Measurements from ENCODE around the gene MN1. TPM values are rescaled to one million over a fixed set of nuclear protein-coding genes. Genes with fewer than 3 reads are reported as not detected.

Gene MN1
- total RNA-seq, 2 experiments from 2014 or later = 0.28 to 0.30 TPM

DNA sequence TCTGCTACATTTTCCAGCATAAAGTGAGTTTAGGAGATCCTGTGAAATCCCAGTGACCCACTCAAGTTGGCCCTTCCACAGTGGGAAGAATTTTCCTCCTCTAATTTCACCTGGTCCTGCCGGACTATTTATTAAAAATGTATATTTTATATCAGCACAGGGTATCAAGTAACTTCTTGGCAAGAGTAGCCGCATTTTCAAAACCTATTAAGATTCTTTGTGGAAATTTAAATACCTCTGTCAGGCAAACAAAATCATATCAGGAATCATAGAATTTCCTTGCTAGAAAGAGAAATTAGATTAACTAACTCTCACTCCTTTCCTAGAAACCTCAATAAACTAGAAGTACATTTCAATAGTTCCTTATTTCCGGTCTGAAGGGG, 9.7 kb downstream of the MN1 start:
- DNase-seq (no peak), ATAC-seq (ENCODE audit: low read depth) (no peak)
- Mint-ChIP-seq H3K36me3 (no peaks in the 10 kb centered on the region), H3K27me3 (no peaks in the 10 kb centered on the region), H3K9me3 (no peaks in the 10 kb centered on the region), H3K27ac (no peak overlapping the region), H3K4me1 (no peaks in the 10 kb centered on the region), H3K4me3 (no peak overlapping the region)
- POLR2A ChIA-PET = no interaction called here

DNA sequence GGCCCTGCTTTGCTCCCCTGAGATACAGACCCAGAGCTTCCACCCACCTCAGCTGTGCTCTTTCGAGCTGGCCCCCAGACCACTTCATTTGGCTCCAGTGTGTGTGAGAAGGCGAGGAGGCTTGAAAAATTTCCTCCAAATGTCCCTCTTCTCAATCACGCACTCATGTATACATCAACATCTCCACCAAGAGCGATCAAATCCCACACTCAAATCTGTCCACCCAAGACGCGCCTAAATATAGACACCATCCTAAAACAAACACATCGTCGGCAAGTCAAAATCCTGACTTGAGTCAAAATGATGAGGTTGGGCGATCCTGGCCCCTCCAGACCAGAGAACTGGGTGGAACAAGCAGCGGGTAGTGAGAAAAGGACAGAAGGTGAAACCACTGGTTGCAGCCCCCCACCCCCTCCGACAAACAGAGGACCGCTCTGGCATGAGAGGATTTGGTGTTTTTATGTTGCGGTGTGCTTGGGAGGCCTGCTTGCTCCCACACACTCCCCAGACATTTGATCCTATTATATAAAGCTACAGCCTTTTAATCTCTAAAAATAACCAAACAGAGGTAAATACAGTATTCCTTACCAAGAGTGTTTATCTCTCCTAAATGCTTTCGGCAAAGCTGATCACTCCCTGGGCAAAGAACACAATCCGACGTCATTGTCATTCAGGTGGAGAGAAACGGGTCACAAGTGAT, 10.2 kb downstream of the MN1 start:
- Mint-ChIP-seq H3K4me1 (no peaks in the 10 kb centered on the region), H3K27me3 (no peaks in the 10 kb centered on the region), H3K27ac (no peak overlapping the region), H3K4me3 (no peak overlapping the region), H3K9me3 (no peaks in the 10 kb centered on the region), H3K36me3 (no peaks in the 10 kb centered on the region)
- no peak for DNase-seq
- ATAC-seq (ENCODE audit: low read depth) = no peak
- POLR2A ChIA-PET = no interaction called here

DNA sequence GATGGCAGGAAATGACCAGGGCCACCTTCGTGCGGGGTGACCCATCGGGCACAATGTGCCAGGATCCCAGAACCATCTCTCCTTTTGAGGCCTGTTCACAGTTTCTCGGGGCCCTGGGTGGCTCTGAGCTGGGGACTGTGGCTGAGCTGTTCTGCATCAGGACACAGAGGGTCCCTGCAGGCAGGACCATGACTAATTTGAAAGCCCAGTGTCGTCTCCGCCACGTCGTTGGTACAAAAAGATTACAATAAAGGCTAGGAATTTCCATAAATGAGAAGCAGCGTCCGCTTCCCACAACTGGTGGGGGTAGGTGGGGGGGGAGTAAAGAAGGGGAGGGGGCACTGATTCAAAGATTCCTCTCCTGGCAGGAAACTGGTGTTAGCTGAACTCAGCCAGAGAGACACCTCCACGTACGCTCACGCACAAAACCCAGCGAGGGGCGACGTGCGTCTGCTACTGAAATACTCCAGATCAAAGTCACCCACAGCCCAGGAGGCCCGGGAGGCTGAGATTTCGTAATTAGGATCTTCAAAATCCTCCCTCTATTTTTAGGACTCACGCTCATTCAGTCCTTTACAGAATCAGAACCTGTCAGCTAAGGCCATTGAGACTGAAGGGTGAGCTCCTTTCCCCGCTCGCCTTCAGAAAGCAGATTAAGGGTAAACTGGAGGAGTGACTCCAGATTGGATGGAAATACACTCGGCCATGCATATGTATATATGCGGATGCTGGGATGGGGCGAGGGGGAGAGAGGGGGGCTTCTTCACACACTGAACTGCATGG, 11.0 kb downstream of the MN1 start:
- POLR2A ChIA-PET = no interaction called here
- Mint-ChIP-seq H3K27me3 (no peaks in the 10 kb centered on the region), H3K9me3 (no peaks in the 10 kb centered on the region), H3K4me1 (no peaks in the 10 kb centered on the region), H3K36me3 (no peaks in the 10 kb centered on the region), H3K27ac (no peak overlapping the region), H3K4me3 (no peak overlapping the region)
- no peak for ATAC-seq (ENCODE audit: low read depth)
- DNase-seq = no peak

DNA sequence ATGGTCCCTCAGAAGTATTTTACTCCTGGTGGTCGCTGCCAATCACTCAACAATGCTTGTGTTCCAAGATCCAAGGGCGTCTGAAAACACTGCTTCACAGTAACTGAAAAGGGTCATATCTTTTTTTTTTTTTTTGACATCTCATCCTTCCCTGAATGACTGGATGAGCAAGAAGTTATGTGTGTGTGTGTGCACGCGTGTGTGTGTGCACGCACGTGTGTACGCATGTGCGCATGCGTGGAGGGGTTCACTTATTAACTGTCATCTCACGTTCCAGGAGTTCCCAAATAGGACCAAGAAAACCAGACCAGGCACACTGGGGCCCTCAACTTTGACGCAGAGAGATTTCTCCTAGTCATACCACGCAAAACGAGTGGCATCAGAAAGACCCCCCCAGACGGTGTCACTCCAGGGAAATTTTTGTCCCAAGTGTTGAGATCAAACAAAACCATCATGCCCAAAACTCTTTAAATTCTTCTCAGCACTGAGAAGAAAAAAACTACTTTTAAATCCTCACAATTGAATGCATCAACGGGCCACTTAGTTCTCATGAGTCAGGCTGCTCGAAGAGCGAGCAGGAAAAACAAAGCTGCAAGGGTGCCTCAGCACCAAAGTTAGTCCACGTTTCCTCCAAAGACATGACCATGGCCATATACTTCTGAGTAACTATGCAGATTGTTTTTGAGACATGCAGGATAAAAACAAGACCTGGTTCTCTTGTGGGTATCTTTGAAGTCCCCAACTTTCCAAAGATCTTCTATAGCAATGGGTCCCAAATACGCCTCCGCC, 12.9 kb downstream of the MN1 start:
- Mint-ChIP-seq H3K36me3 (no peaks in the 10 kb centered on the region), H3K9me3 (no peaks in the 10 kb centered on the region), H3K27me3 (peaks cover 6% of the 10 kb centered on the region), H3K4me3 (no peak overlapping the region), H3K4me1 (no peaks in the 10 kb centered on the region), H3K27ac (no peak overlapping the region)
- POLR2A ChIA-PET = no interaction called here
- DNase-seq = no peak
- ATAC-seq (ENCODE audit: low read depth) = no peak

DNA sequence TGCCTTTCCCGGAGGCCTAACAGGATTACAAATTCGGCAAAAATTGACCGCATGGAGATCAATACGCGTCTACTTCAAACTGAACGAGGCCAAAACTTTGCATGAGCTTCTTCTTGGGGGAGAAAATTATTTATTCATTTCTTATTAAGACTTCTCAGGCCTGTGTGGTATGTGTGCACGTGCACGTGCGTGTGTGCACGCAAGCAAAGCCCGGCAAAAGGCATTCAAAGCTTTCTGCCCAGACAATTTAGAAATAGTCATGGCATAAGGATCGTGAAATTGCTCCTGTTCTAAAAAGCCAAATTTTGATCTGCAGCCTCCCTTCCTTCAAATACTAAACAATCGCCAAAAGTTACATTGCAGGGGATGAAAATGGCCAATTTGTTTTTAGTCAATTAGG, 14.6 kb downstream of the MN1 start:
- H3K9me3 Mint-ChIP-seq = no peaks in the 10 kb centered on the region
- H3K36me3 Mint-ChIP-seq = no peaks in the 10 kb centered on the region
- H3K27ac Mint-ChIP-seq = no peak overlapping the region
- no peak for ATAC-seq (ENCODE audit: low read depth)
- H3K27me3 Mint-ChIP-seq = peaks cover 6% of the 10 kb centered on the region
- POLR2A ChIA-PET = no interaction called here
- no peak for DNase-seq
- H3K4me1 Mint-ChIP-seq = no peaks in the 10 kb centered on the region
- H3K4me3 Mint-ChIP-seq = no peak overlapping the region

DNA sequence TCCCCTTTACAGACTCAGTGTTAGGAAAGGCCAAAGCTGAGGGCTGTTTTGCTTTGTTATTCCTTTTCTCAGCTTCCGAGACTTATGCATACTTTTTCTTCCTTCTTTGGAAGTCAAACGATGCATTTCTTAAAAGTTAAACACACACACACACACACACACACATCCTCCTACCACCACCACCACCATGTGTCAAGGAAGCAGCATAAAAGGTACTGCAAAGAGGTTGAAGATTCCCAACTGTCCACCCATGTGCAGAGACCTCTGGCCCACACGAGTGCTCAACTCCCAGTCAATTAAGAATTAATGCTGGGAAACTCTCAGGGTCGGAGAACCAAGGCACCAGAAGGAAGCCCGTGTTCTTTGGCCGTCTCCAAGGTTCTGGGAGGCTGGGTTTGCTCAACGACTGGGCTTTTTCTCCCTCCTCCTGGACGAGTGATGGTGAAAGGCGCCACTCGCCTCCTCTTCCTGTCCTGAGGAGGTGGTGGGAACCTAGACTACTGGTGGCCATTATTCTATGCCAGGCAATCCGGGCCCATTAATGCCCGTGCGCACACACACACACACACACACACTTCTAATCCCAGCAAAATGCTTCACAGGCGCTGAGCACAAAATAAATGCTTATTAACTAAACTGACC, 15.1 kb downstream of the MN1 start:
- POLR2A ChIA-PET = no interaction called here
- Mint-ChIP-seq H3K27me3 (peaks cover 6% of the 10 kb centered on the region), H3K4me1 (no peaks in the 10 kb centered on the region), H3K4me3 (no peak overlapping the region), H3K27ac (no peak overlapping the region), H3K36me3 (no peaks in the 10 kb centered on the region), H3K9me3 (no peaks in the 10 kb centered on the region)
- ATAC-seq (ENCODE audit: low read depth) (no peak), DNase-seq (no peak)

DNA sequence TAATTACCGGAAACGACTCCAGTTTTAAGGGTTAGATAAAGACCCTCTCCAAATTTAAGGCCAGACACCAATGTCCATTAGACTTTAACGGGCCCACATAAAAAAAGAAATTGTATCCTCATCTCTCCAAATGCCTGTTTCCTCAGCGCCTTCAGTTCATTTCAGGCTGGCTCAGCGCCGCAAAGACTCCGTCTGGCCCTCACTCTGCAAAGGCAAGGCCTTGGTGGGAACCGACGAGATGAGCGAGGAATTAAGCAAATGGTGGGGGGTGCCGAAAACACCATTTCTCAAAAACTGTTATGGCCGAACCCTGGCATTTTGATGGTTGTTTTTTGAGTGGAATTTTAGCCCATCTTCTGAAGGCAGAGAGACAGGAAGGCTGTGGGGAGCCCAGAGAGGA, 15.7 kb downstream of the MN1 start:
- H3K36me3 Mint-ChIP-seq = no peaks in the 10 kb centered on the region
- no peaks in the 10 kb centered on the region for H3K4me1 Mint-ChIP-seq
- H3K9me3 Mint-ChIP-seq = no peaks in the 10 kb centered on the region
- no peak overlapping the region for H3K27ac Mint-ChIP-seq
- DNase-seq = no peak
- no peak overlapping the region for H3K4me3 Mint-ChIP-seq
- H3K27me3 Mint-ChIP-seq = peaks cover 6% of the 10 kb centered on the region
- no peak for ATAC-seq (ENCODE audit: low read depth)
- POLR2A ChIA-PET = no interaction called here

DNA sequence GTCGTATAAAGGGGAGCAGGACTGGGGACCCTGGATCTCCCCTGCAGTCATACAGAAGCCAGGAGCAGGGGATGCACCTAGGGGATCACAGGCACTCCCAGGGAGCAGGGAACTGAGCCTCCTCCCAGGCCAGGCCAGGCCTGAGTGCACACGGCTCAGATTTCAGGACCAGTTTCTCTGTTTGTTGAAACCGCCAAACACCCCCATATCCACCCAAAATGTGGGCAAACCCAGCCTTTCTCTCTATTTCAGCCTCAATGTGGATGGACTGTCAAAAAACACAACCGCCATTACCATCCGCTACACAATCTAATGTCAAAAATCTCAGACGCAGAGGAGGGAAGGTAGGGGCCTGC, 17.5 kb downstream of the MN1 start:
- POLR2A ChIA-PET = no interaction called here
- Mint-ChIP-seq H3K27ac (no peak overlapping the region), H3K4me1 (no peaks in the 10 kb centered on the region), H3K27me3 (peaks cover 6% of the 10 kb centered on the region), H3K9me3 (no peaks in the 10 kb centered on the region), H3K36me3 (no peaks in the 10 kb centered on the region), H3K4me3 (no peak overlapping the region)
- DNase-seq (no peak), ATAC-seq (ENCODE audit: low read depth) (no peak)

DNA sequence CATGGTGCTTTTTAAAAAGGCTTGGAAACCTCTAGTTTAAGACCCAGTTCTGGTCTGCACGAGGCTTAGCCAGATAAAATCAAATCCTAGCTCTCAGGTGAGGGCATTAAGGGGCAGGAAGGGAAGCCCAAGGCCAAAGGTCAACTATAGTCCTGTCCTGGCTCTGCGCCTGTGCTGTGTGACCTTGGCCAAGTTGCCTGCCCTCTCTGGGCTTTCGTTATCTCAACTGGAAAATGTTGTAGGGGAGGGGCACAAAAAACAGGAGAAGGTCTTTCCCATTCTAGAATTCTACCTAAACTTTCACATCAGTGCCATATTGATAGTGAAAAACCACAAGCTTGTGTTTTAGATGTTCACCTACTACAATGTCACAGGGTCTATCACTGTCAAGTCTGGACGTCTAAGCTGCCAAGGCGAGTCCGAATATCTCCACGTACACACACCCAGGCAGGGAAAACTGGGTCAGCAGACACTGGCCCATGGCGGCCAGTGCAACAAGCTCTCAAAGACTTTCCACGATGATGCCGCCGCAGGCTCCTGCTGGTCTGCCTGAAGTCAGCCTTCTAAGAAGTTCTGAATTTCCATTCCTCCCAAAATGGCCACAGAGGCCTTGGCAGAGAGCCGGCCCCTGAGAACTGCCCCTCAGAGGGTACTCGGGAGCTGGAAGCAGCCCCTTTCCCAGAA, 18.0 kb downstream of the MN1 start:
- peaks cover 6% of the 10 kb centered on the region for H3K27me3 Mint-ChIP-seq
- ATAC-seq (ENCODE audit: low read depth) = no peak

DNA sequence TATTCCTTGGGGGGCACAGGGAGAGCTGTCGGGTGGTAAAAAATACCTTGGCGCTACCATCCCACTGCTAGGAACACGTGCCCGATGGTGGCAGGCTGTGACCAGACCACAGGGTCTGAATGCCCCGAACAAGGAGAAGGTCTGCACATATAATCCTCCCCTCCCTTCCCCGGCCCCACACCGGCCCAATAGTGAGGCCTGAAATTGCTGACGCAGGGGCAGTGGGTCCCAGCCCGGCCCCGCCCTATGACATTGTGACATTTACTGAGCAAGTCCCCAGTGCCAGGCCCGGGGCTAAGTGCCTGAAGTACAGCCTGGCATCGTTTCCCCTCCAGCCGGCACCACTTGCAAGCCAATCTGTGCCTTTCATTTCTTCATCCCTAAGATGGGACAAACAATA, 19.5 kb downstream of the MN1 start:
- Mint-ChIP-seq H3K4me3 (no peak overlapping the region), H3K9me3 (no peaks in the 10 kb centered on the region), H3K27ac (no peak overlapping the region), H3K36me3 (no peaks in the 10 kb centered on the region), H3K4me1 (no peaks in the 10 kb centered on the region), H3K27me3 (peaks cover 6% of the 10 kb centered on the region)
- POLR2A ChIA-PET = no interaction called here
- ATAC-seq (ENCODE audit: low read depth) (no peak), DNase-seq (no peak)

More for the DNA sequence above, 18.0 kb downstream of the MN1 start:
- Mint-ChIP-seq H3K4me1 (no peaks in the 10 kb centered on the region), H3K36me3 (no peaks in the 10 kb centered on the region), H3K27ac (no peak overlapping the region), H3K9me3 (no peaks in the 10 kb centered on the region), H3K4me3 (no peak overlapping the region)
- POLR2A ChIA-PET = no interaction called here
- no peak for DNase-seq

DNA sequence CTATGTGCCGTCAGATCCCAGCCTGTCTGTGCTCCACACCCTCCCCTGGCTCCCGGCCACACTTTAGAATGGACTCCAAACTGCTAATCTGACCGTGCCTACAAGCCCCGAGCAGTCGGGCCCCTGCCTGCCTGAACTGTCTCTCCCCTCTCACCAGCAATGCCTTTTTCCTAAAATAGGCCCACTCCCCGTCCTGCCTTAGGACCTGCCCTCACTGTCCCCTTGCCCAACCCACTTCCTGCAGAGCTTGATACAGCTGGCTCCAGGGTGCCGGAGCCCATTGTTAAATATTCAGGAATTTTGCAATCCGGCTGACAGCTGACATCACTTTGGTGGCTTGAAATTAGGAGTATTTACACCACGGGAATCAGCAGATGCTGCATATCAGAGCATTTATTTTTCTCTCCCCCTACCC, 21.4 kb downstream of the MN1 start:
- no peak for DNase-seq
- POLR2A ChIA-PET = no interaction called here
- H3K27ac Mint-ChIP-seq = no peak overlapping the region
- H3K36me3 Mint-ChIP-seq = no peaks in the 10 kb centered on the region
- no peak for ATAC-seq (ENCODE audit: low read depth)
- peaks cover 11% of the 10 kb centered on the region for H3K27me3 Mint-ChIP-seq
- H3K4me1 Mint-ChIP-seq = no peaks in the 10 kb centered on the region
- no peak overlapping the region for H3K4me3 Mint-ChIP-seq
- H3K9me3 Mint-ChIP-seq = no peaks in the 10 kb centered on the region

DNA sequence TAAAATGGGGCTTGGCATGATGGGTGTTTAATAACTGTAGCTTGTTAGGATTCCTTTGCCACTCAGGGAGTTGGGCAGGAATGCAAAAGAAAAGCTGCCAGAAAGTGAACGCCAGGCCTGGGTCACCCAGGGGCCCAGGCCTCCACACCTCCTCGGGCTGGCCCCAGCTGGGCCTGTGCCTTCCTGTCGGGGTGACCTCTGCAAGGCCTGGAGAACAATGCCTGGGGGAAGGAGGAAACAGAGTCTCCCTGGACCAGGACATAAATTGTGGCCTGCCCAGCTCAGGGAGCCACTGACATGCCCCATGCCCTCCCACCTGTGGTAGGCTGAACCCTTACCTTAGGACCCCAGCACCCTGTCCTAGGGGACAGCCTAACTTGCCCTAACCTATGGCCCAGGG, 21.9 kb downstream of the MN1 start:
- Mint-ChIP-seq H3K4me3 (no peak overlapping the region), H3K36me3 (no peaks in the 10 kb centered on the region), H3K27ac (no peak overlapping the region), H3K27me3 (peaks cover 6% of the 10 kb centered on the region), H3K4me1 (no peaks in the 10 kb centered on the region), H3K9me3 (no peaks in the 10 kb centered on the region)
- DNase-seq = no peak
- ATAC-seq (ENCODE audit: low read depth) = no peak
- POLR2A ChIA-PET = no interaction called here
